HG03175 (cell line): ENCODE measurements around the gene SLX4IP.
A peak's percentile ranks its signal among the peaks of the same experiment; 100 is the strongest.

Experiments used
- ATAC-seq: cut with Tn5 transposase; IDR thresholded peaks from one replicate; pipeline ENCODE4 v1.9.1; 2021; ENCODE audit warnings: mild to moderate bottlenecking, moderate library complexity; ENCODE audit not compliant: unreplicated experiment

Gene SLX4IP

GRCh38 chr20:10463622-10464021 lies 28.5 kb downstream of the SLX4IP start:
- ATAC-seq, result no peak

- no peak for ATAC-seq
Observed at GRCh38 chr20:10465135-10465534, 30.0 kb downstream of the SLX4IP start.

- no peak for ATAC-seq
Observed at GRCh38 chr20:10466325-10466724, 31.2 kb downstream of the SLX4IP start.

GRCh38 chr20:10466855-10467254 lies 31.8 kb downstream of the SLX4IP start:
- ATAC-seq, result no peak

GRCh38 chr20:10467681-10468339 lies 32.7 kb downstream of the SLX4IP start:
- ATAC-seq, result no peak

- no peak for ATAC-seq
Observed at GRCh38 chr20:10468340-10468845, 33.3 kb downstream of the SLX4IP start.

- ATAC-seq, result no peak
Observed at GRCh38 chr20:10469056-10469455, 34.0 kb downstream of the SLX4IP start.

GRCh38 chr20:10469599-10469998 lies 34.5 kb downstream of the SLX4IP start:
- no peak for ATAC-seq

GRCh38 chr20:10470276-10470675 lies 35.2 kb downstream of the SLX4IP start:
- ATAC-seq, result no peak

GRCh38 chr20:10472871-10473270 lies 37.8 kb downstream of the SLX4IP start:
- ATAC-seq, result no peak

- no peak for ATAC-seq
Observed at GRCh38 chr20:10474606-10475184, 39.6 kb downstream of the SLX4IP start.

- ATAC-seq, result no peak
Observed at GRCh38 chr20:10475225-10475624, 40.1 kb downstream of the SLX4IP start.

GRCh38 chr20:10476319-10476724 lies 41.2 kb downstream of the SLX4IP start:
- ATAC-seq, result peak; percentile 65

- peak; percentile 75 for ATAC-seq
Observed at GRCh38 chr20:10478205-10478604, 43.1 kb downstream of the SLX4IP start.

GRCh38 chr20:10478930-10479329 lies 43.8 kb downstream of the SLX4IP start:
- no peak for ATAC-seq

GRCh38 chr20:10481676-10482075 lies 46.6 kb downstream of the SLX4IP start:
- no peak for ATAC-seq

- ATAC-seq, result no peak
Observed at GRCh38 chr20:10483691-10484090, 48.6 kb downstream of the SLX4IP start.

GRCh38 chr20:10487142-10488136 lies 52.3 kb downstream of the SLX4IP start:
- ATAC-seq, result no peak

- ATAC-seq, result no peak
Observed at GRCh38 chr20:10488534-10488933, 53.4 kb downstream of the SLX4IP start.

- no peak for ATAC-seq
Observed at GRCh38 chr20:10489853-10490252, 54.7 kb downstream of the SLX4IP start.

GRCh38 chr20:10490257-10490656 lies 55.2 kb downstream of the SLX4IP start:
- no peak for ATAC-seq
